Measurements from ENCODE around the gene ARHGAP22.
"Not testable (repeated sequence)": the region's sequence is repeated elsewhere in the genome, so short reads cannot be mapped to it uniquely, and the experiment has no call there.

Gene ARHGAP22

GRCh38 chr10:48450233-48450740 is 154.6 kb downstream of the ARHGAP22 start:
- peak; percentile 18 for DNase-seq (ENCODE audit: low spot score)

DNA sequence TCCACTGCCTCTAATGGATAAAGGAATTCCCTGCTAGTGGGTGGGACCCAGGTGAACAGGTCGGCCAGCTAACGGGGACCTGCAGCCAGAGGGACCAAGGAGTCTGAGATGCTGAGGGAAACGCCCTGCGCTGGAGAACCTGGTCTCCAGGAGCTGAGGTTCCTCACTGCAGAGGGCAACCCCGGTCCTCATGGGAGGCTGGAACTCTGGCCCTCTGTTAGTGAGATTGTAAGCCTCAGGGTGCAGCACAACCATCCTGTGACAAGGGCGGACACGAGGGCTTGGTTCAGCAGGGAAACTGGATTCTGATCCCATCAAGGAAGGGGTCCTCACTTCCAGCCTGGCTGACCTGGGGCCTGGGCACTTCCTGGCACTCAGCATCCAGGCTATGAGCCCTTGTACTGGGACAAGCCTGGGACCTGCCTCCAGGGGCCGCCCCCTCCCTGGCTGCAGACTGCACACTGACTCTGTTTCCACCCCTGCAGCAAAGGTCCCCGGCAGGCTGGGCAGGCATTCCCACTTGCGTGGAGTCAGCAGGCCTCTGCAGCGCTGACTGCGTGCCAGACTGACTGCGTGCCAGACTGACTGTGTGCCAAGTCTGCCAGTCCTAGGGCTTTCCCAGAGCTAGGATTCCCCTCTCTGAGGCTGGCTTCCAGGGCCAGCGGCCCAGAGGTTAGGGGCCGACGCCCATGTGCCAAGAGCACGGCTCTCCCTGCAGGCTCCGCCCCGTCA is 155.2 kb downstream of the ARHGAP22 start:
- peak; percentile 10 for DNase-seq (ENCODE audit: low spot score)

DNA sequence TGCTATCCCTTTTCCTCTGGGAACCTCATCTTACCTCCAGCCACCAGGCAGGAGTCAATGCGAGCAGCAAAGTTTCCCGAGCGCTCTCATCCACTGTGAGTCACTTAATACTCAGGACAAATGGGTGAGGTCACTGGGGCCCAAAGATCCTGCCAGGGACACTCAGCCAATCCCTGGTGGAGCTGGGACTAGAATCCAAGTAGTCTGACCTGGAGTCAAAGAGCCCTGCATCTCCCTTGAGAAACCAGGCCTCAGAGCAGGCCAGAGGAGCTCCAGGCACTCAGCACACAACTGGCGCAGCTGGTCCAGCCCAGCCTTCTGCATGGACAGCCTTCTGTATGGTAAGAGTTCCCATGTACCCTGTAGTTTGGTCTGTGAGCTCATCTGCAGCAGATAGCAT is 156.1 kb downstream of the ARHGAP22 start:
- peak; percentile 10 for DNase-seq (ENCODE audit: low spot score)

DNA sequence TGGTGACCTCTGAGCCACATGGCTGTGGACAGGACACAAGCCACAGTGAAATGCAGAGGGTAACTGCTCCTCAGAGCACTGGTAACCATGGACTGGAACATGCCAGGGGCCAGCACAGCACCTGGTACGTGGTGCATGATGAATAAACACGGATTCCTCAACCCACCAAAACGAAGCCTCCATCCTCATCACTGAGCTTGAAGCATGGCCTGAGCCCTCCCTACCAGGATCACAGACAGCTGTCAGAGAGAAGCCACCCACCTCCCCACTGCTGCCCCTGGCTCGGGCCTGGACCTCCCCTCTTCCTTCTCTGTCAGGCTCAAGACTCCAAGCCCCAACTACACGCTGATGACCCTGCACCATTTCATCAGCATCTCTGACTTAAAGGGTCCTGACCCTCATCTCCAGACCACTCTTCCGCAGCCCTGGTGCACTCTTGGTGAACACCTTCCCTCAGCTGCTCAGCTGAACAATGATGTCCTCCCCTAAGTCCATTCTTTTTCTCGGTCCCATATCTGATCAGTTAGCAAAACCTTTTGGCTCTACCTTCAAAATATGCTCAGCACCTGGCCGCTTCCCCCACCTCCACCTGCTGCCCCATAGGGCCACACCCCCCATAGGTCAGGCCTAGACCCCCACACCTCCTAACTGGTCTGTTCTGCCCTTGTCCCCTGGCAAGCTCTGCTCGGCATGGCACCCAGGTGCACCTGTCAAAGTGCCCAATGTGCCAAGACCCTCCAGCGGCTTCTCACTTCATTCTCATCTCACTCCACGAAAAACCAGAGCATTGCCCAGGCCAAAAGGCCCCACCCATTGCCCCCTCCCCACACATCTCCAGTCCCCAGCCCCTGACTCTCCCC is 157.3 kb downstream of the ARHGAP22 start:
- DNase-seq (ENCODE audit: low spot score), result no peak

DNA sequence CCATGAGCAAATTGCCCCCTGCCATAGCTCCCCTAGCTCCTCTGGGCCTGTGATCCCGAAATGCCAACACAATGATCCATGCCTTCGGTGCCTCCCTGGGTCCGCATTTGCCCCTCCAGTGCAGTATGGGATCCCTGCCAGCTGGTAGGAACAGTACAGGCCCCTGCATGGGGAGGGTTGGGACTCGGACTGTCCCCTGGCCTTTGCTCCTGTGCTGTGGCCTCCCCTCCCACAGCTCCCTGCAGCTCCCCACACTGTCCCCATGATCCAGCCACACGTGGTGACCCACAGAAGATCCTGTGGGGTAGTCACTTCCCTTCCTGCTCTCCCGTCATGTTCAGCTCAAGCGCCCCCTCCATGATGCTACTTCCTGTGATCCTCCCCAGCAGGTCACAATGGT is 158.1 kb downstream of the ARHGAP22 start:
- no peak for DNase-seq (ENCODE audit: low spot score)

GRCh38 chr10:48445932-48446331 is 158.9 kb downstream of the ARHGAP22 start:
- DNase-seq (ENCODE audit: low spot score), result no peak

DNA sequence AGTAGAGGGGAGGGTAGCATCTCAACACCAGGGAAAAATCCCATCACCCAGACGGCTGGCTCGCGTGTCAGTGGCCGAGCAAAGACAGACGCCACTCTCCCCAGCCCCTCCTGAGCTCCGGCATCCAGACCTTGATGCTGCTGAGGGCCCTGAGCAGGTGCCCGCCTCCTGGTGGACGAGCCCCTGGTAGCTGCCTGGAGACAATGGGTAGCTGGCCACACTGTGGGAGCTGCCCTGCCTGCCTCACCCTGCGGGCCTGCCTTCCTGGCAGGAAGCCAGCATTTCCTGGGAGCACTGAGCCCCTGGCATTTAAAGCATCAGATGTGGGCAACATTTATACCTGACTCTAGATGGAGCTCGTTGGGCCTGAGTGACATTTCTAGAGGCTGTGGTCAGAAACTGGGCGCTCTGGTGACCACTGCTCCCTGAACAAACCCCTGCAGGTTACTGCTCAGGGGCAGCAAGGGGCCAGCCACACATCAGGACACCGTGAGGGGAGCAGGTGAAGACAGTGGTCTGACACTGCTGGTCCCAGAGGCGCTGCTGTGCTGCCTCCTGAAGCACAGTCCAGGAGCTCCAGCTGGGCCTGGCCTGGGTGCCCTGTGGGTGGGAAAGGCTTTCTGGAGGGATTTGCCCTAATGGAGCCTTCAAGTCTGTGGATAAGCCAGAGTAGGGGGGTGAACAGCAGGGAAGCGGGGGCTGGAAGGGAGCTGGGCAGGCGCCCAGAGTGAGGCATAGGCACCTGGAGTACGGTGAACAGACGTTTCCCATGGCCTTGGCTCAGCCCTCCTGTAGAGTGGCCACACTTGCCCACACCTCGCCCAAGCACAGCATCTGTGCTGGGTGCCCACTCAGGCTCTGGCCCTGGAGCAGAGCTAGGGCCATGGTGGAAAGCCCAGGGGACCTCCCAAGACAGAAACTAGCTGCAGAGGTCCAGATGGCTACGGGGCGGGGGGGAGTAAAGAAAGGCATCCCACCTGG is 159.7 kb downstream of the ARHGAP22 start:
- DNase-seq (ENCODE audit: low spot score), result peak; percentile 76

DNA sequence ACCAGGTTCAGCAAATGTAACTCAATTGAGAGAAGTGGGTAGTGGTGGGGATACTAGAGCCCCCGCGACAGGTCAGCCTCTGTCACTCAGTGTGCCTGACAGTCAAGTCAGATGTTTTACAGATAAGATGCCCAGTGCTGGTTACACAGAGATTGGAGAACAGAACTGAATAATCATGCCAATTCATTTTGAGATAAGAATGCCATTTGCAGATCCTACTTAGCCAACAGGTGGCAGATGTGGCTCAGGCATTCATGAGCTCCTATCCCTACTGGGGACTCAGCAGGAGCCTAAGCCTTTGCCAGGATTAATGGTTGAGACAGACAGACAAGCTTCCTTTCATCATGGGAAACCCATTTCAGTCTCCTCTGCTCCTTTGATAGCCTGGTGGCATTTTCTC is 160.6 kb downstream of the ARHGAP22 start:
- DNase-seq (ENCODE audit: low spot score), result peak; percentile 68

DNA sequence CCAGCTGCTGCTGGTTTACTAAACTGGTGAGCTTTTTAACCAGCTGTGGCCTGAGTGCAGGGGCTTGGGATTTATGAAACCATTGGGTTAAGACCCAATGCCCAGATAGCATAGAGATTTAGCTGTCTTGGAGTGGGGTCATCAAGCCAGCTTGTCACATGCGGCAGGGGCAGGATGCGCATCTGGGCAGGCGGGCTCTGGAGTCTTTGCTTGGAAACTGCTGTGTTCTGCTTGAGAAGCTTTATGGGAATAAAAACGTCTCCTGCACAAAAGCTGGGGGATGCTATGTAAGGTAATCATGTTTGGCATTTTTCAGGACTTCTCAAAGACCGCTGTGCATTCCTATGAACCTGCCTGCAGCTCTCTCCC is 162.1 kb downstream of the ARHGAP22 start:
- no peak for DNase-seq (ENCODE audit: low spot score)

GRCh38 chr10:48442090-48442808 is 162.6 kb downstream of the ARHGAP22 start:
- no peak for DNase-seq (ENCODE audit: low spot score)

DNA sequence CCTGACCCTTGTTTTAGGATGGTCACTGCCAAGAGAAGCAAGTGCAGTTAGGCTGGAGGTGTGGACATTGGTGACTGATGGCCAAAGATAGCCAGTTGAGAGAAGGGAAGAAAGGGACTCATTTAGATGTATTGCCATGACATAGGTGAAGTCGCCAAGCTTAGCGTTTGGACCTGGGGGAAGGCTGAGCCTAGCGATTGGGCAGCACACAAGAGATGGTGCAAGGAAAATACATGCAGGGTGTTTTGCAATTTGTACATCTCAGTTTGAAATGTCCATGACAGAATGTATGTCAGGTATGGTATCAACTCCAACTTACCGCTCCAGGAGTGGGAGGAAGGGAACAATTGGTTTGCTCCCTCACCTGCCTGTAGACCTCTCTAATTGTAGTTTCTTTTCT is 164.1 kb downstream of the ARHGAP22 start:
- DNase-seq (ENCODE audit: low spot score), result no peak

- no peak for DNase-seq (ENCODE audit: low spot score)
Measured at GRCh38 chr10:48439581-48440041, 165.3 kb downstream of the ARHGAP22 start.

DNA sequence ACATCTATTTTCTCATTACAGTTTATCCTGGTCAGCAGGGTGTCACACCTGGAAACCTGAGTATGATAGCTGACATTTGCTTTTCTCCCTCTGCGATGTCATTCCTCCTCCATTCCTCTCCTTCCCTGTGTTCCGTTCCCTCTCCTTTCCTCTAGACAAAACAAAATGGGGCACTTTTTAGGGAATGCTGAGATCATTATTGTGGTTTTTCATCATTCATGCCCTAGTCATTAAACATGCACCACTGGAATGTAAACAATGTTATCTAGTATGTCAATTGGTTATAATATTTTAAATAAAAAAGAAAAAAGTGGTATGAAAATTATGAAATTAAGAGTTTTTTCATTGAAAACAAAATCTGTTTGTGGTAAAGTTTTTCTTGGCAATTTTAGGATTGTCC is 165.8 kb downstream of the ARHGAP22 start:
- no peak for DNase-seq (ENCODE audit: low spot score)

GRCh38 chr10:48437546-48437945 is 167.3 kb downstream of the ARHGAP22 start:
- no peak for DNase-seq (ENCODE audit: low spot score)

- DNase-seq (ENCODE audit: low spot score), result no peak
Measured at GRCh38 chr10:48431871-48432270, 173.0 kb downstream of the ARHGAP22 start.

GRCh38 chr10:48430402-48430993 is 174.4 kb downstream of the ARHGAP22 start:
- DNase-seq (ENCODE audit: low spot score), result no peak

DNA sequence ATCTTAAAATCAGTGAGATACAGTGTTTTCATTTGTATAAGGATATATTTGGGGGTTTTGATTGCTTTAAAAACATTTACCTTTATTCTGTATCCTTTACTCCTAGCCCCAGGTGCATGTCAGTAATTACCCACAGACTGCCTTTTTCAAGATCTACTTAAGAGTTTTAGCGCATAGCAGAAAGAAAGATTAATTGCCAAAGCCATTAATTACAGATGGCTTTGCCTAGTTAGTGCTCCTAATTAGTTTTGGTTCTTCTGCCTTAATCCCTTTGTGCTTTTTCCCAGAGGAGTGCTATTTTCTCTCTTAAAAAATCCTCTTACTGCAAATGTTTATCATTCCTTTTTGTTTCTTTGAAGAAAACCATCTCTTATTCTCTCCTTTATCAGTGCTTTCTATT is 175.6 kb downstream of the ARHGAP22 start:
- no peak for DNase-seq (ENCODE audit: low spot score)

DNA sequence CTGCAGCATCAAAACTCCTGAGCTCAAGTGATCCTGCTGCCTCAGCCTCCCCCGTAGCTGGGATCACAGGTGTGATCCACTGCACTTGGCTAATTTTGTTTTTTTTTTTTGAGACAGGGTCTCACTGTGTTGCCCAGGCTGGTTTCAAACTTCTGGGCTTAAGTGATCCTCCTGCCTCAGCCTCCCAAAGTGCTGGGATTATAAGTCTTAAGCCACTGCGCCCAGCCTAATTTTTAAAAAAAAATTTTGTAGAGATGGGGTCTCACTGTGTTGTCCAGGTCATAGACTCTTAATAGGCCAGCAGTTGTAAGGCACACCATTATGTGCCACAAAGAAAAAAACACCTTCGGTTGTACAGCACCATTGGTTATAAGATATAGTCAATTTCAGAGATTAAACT is 176.0 kb downstream of the ARHGAP22 start:
- DNase-seq (ENCODE audit: low spot score), result no peak

GRCh38 chr10:48423884-48424283 is 181.0 kb downstream of the ARHGAP22 start:
- no peak for DNase-seq (ENCODE audit: low spot score)

GRCh38 chr10:48421862-48422261 is 183.0 kb downstream of the ARHGAP22 start:
- DNase-seq (ENCODE audit: low spot score), result not testable (repeated sequence)

- no peak for DNase-seq (ENCODE audit: low spot score)
Measured at GRCh38 chr10:48419714-48420113, 185.2 kb downstream of the ARHGAP22 start.

Data from iPS-NIHi11 (cell line).